B cell (primary cell): Measurements from ENCODE around the gene MAVS. TPM values are rescaled to one million over a fixed set of nuclear protein-coding genes. Genes with fewer than 3 reads are reported as not detected.
A peak's percentile ranks its signal among the peaks of the same experiment; 100 is the strongest.
"Not testable (repeated sequence)": the region's sequence is repeated elsewhere in the genome, so short reads cannot be mapped to it uniquely, and the experiment has no call there.

Source experiments
- ATAC-seq: fragments of 200-7000 bp; cut with Tn5 transposase; one replicate; pipeline ENCODE4 v1.10.0; 2021; ENCODE audit warnings: low read depth, mild to moderate bottlenecking, moderate number of reproducible peaks, moderate library complexity
- CTCF ChIA-PET: fragments of 350-600 bp; sonication (Branson Sonifier 250); formaldehyde crosslinking; loops from one replicate; lab custom pipeline; 2021; ENCODE audit warnings: antibody characterized with exemption, inconsistent platforms; lab: Charles Lee
- POLR2A ChIA-PET: fragments of 350-600 bp; sonication (Branson Sonifier 250); formaldehyde crosslinking; loops from one replicate; lab custom pipeline; 2021; ENCODE audit warnings: antibody characterized with exemption; lab: Charles Lee
- DNase-seq: peaks from one replicate; pipeline ENCODE4 v3.0.0; 2013
- H2AFZ ChIP-seq: 2 replicates; pipeline ENCODE4 v1.6.1; 2012; ENCODE audit warnings: mild to moderate bottlenecking, low read depth, low read length; ENCODE audit not compliant: insufficient read depth, poor library complexity, severe bottlenecking
- H3K27ac ChIP-seq, 2 donors: 1 replicate in 1 of 2; 2 replicates in 1 of 2; pipeline ENCODE4 v1.5.1; 2012 to 2013; ENCODE audit warnings: low read length in 2 of 2, mild to moderate bottlenecking in 2 of 2, moderate library complexity in 1 of 2
- H3K27me3 ChIP-seq, 4 experiments: fragments of 200-600 bp in 1 of 4; sonication (generic) in 1 of 4; replicated peaks in 1 of 4; 1 replicate in 2 of 4; 2 replicates in 2 of 4; pipeline versions ENCODE4 v1.6.1 to v1.7.0; 2013 to 2016; ENCODE audit warnings: low read length in 3 of 4, mild to moderate bottlenecking in 2 of 4, mixed read lengths in 1 of 4, moderate library complexity in 1 of 4; ENCODE audit not compliant: insufficient read depth in 4 of 4, control insufficient read depth in 3 of 4; ENCODE audit errors: control extremely low read depth in 1 of 4
- H3K36me3 ChIP-seq, 2 experiments: replicated peaks in 1 of 2; 1 replicate in 1 of 2; 2 replicates in 1 of 2; pipeline versions ENCODE4 v1.6.1 to v1.7.1; 2013; ENCODE audit warnings: low read length in 1 of 2; ENCODE audit not compliant: insufficient read depth in 2 of 2, control insufficient read depth in 1 of 2; ENCODE audit errors: control extremely low read depth in 1 of 2, extremely low read depth in 1 of 2
- H3K4me1 ChIP-seq, 2 donors: fragments of 200-600 bp in 1 of 2; sonication (generic) in 1 of 2; 1 replicate in 1 of 2; 2 replicates in 1 of 2; pipeline versions ENCODE4 v1.5.1 to v1.6.1; 2013 to 2017; ENCODE audit warnings: low read length in 2 of 2; ENCODE audit not compliant: control insufficient read depth in 2 of 2, insufficient read depth in 2 of 2
- H3K4me2 ChIP-seq: replicated peaks from 2 replicates; pipeline ENCODE3; 2012; ENCODE audit warnings: mild to moderate bottlenecking, low read depth, low read length; ENCODE audit not compliant: poor library complexity, severe bottlenecking
- H3K4me3 ChIP-seq, 5 experiments: fragments of 200-600 bp in 1 of 5; sonication (generic) in 1 of 5; 1 replicate in 3 of 5; 2 replicates in 2 of 5; pipeline versions ENCODE4 v1.5.1 to v1.7.0; 2011 to 2016; ENCODE audit warnings: low read length in 4 of 5, mild to moderate bottlenecking in 4 of 5, low read depth in 2 of 5, control low read depth in 1 of 5, moderate library complexity in 1 of 5; ENCODE audit not compliant: insufficient read depth in 1 of 5; ENCODE audit errors: control extremely low read depth in 1 of 5, extremely low read depth in 1 of 5
- H3K79me2 ChIP-seq: fragments of 200-600 bp; sonication (generic); one replicate; pipeline ENCODE4 v1.6.0; 2016; ENCODE audit warnings: low read length; ENCODE audit not compliant: control insufficient read depth, insufficient read depth
- H3K9ac ChIP-seq: fragments of 200-600 bp; sonication (generic); 2 replicates; pipeline ENCODE4 v1.6.1; 2017; ENCODE audit warnings: mild to moderate bottlenecking, low read length, moderate library complexity
- H3K9me3 ChIP-seq, 3 donors: one replicate each; pipeline versions ENCODE4 v1.6.1 to v1.7.1; 2013; ENCODE audit warnings: low read length in 2 of 3; ENCODE audit not compliant: control insufficient read depth in 2 of 3, insufficient read depth in 1 of 3; ENCODE audit errors: control extremely low read depth in 1 of 3
- H4K20me1 ChIP-seq: 2 replicates; pipeline ENCODE4 v1.6.0; 2012; ENCODE audit warnings: mild to moderate bottlenecking, low read length; ENCODE audit not compliant: insufficient read depth, control insufficient read depth, poor library complexity, severe bottlenecking
- H3K27ac Mint-ChIP-seq: one replicate; pipeline ENCODE4 v1.8.0; 2021; ENCODE audit warnings: mixed read lengths
- H3K27me3 Mint-ChIP-seq: one replicate; pipeline ENCODE4 v1.8.0; 2021; ENCODE audit warnings: mixed read lengths
- H3K4me1 Mint-ChIP-seq: one replicate; pipeline ENCODE4 v1.8.0; 2021; ENCODE audit warnings: mixed read lengths
- H3K4me3 Mint-ChIP-seq: one replicate; pipeline ENCODE4 v1.8.0; 2021; ENCODE audit warnings: mixed read lengths
- H3K9me3 Mint-ChIP-seq: one replicate; pipeline ENCODE4 v1.8.0; 2022; ENCODE audit warnings: mixed read lengths; ENCODE audit not compliant: insufficient read depth
- EZH2 ChIP-seq: IDR thresholded peaks from 2 replicates; pipeline ENCODE4 v1.6.1; 2012; ENCODE audit warnings: borderline replicate concordance, low read depth, mild to moderate bottlenecking, moderate library complexity, low read length; ENCODE audit not compliant: insufficient read depth, poor library complexity, severe bottlenecking
- WGBS: methylation state at CpG from one replicate; pipeline ENCODE4 v1.1.5; 2013; ENCODE audit warnings: missing lambda C conversion rate; ENCODE audit not compliant: insufficient coverage; 5-methylcytosine and 5-hydroxymethylcytosine counted together
- intact Hi-C: fragments of 100-400 bp; cut with micrococcal nuclease; formaldehyde crosslinking; loops from one replicate; pipeline ENCODE4 v1.10.0; 2022
- polyA plus RNA-seq: library from polyadenylated mRNA; depleted of rRNA; stranded (reverse); fragments of >200 nt; gene quantifications from 2 replicates; pipeline ENCODE4 v1.2.3, GENCODE V29; 2012
- total RNA-seq, 2 donors: library from RNA; stranded (reverse); fragments of 120-200 nt in 1 of 2; gene quantifications; 1 replicate in 1 of 2; 2 replicates in 1 of 2; pipeline versions ENCODE4 v1.2.3 to v1.2.4, GENCODE V29; 2013 to 2022
- TF ChIP-seq, protein P1 (sequence below): fragments of 200-600 bp; IDR thresholded peaks from one replicate; pipeline ENCODE4 v1.8.0; 2022; ENCODE audit warnings: antibody characterized with exemption, mild to moderate bottlenecking

Gene MAVS
- total and polyA plus RNA-seq, 2 donors (not counting 1 experiment from before 2014, with no cell fraction given): 17.2 to 52.2 TPM

DNA sequence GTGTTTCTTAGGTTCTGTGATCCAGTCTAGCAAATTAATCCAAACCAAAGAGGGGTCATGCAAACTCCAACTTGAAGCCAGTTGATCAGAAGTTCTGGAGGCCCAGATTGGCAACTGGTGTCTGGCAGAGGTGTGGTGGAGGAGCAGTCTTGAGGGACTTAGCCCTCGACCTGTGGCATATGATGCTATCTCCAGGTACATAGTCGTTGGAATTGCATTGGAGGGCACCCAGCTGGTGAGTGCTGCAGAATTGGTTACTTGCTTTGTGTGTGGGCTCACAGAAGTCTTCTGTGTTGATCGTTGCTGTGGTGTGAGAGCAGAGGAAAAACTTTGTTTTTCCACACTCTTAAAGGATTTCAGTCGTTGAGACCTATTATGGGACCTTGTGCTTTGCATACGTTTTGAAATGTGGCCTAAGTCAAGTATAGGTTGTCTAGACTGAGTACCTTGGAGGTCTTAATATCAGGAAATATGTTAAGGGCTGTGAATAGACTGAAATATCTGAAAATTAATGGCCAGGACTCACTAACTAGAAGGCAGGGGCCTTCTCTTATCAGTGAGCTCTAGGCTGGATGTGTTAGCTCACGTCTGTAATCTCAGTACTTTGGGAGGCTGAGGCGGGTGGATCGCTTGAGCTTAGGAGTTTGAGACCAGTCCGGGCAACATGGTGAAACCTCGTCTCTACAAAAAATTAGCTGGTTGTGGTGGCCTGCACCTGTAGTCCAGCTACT, 50.4 kb downstream of the MAVS start:
- Histone ChIP-seq H3K27me3 (no peaks in the 10 kb centered on the region), H3K36me3 (peaks cover 4 to 12% of the 10 kb centered on the region in 2 experiments), H3K4me2 (peak overlapping the region; percentile 41), H4K20me1 (peaks cover 82% of the 10 kb centered on the region), H3K79me2 (peaks cover 100% of the 10 kb centered on the region), H3K9ac (peak overlapping the region; percentile 0), H3K9me3 (no peaks in the 10 kb centered on the region), H3K4me1 (peaks cover 59 to 67% of the 10 kb centered on the region in 2 donors), H3K27ac (peak overlapping the region in 1 of 2 donors; percentile 34), H3K4me3 (no peak overlapping the region), H2AFZ (no peak overlapping the region)
- DNase-seq: no peak
- CTCF ChIA-PET: interaction anchor here (1.4 kb wide), 1 partner anchor 128 kb away, joined by 3 read pairs; no protein-coding TSS in a partner anchor
- intact Hi-C loops: no loop called here
- 68% methylated on average over 6 of the region's 10 CpGs for WGBS
- Mint-ChIP-seq H3K27me3 (no peaks in the 10 kb centered on the region), H3K4me1 (peaks cover 70% of the 10 kb centered on the region), H3K4me3 (peak overlapping the region; percentile 47), H3K9me3 (no peaks in the 10 kb centered on the region), H3K27ac (no peak overlapping the region)
- POLR2A ChIA-PET: no interaction called here
- TF ChIP-seq, protein P1, sequence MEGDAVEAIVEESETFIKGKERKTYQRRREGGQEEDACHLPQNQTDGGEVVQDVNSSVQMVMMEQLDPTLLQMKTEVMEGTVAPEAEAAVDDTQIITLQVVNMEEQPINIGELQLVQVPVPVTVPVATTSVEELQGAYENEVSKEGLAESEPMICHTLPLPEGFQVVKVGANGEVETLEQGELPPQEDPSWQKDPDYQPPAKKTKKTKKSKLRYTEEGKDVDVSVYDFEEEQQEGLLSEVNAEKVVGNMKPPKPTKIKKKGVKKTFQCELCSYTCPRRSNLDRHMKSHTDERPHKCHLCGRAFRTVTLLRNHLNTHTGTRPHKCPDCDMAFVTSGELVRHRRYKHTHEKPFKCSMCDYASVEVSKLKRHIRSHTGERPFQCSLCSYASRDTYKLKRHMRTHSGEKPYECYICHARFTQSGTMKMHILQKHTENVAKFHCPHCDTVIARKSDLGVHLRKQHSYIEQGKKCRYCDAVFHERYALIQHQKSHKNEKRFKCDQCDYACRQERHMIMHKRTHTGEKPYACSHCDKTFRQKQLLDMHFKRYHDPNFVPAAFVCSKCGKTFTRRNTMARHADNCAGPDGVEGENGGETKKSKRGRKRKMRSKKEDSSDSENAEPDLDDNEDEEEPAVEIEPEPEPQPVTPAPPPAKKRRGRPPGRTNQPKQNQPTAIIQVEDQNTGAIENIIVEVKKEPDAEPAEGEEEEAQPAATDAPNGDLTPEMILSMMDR: no peak
- no peak for TF ChIP-seq EZH2
- ATAC-seq: no peak

GRCh38 chr20:3898181-3898580, 51.5 kb downstream of the MAVS start:
- CTCF ChIA-PET: interaction anchor here (1.4 kb wide), 1 partner anchor 130 kb away, joined by 3 read pairs; no protein-coding TSS in a partner anchor
- H3K9me3 Mint-ChIP-seq, DNase-seq, H3K9ac ChIP-seq, H2AFZ ChIP-seq, ATAC-seq, POLR2A ChIA-PET, H3K27me3 ChIP-seq, H3K4me3 Mint-ChIP-seq, H3K9me3 ChIP-seq, intact Hi-C loops, H3K4me2 ChIP-seq, H3K27ac ChIP-seq, H3K27me3 Mint-ChIP-seq, H3K27ac Mint-ChIP-seq, H3K4me3 ChIP-seq: not testable (repeated sequence)
- Histone ChIP-seq H4K20me1 (peaks cover 93% of the 10 kb centered on the region), H3K36me3 (peaks cover 4 to 12% of the 10 kb centered on the region in 2 experiments), H3K79me2 (peaks cover 100% of the 10 kb centered on the region), H3K4me1 (peaks cover 48 to 57% of the 10 kb centered on the region in 2 donors)
- H3K4me1 Mint-ChIP-seq: peaks cover 67% of the 10 kb centered on the region
- 60% methylated on average over 1 of the region's 9 CpGs for WGBS
